ENCODE measurements around the gene C19orf25. TPM values are rescaled to one million over a fixed set of nuclear protein-coding genes. Genes with fewer than 3 reads are reported as not detected.
A peak's percentile ranks its signal among the peaks of the same experiment; 100 is the strongest.

Gene C19orf25
- total and polyA plus RNA-seq, 2 of the 13 experiments (the other 11 are each of a cell fraction or from before 2014, with no cell fraction given): 14.2 to 32.4 TPM

- TF ChIP-seq, protein P1, sequence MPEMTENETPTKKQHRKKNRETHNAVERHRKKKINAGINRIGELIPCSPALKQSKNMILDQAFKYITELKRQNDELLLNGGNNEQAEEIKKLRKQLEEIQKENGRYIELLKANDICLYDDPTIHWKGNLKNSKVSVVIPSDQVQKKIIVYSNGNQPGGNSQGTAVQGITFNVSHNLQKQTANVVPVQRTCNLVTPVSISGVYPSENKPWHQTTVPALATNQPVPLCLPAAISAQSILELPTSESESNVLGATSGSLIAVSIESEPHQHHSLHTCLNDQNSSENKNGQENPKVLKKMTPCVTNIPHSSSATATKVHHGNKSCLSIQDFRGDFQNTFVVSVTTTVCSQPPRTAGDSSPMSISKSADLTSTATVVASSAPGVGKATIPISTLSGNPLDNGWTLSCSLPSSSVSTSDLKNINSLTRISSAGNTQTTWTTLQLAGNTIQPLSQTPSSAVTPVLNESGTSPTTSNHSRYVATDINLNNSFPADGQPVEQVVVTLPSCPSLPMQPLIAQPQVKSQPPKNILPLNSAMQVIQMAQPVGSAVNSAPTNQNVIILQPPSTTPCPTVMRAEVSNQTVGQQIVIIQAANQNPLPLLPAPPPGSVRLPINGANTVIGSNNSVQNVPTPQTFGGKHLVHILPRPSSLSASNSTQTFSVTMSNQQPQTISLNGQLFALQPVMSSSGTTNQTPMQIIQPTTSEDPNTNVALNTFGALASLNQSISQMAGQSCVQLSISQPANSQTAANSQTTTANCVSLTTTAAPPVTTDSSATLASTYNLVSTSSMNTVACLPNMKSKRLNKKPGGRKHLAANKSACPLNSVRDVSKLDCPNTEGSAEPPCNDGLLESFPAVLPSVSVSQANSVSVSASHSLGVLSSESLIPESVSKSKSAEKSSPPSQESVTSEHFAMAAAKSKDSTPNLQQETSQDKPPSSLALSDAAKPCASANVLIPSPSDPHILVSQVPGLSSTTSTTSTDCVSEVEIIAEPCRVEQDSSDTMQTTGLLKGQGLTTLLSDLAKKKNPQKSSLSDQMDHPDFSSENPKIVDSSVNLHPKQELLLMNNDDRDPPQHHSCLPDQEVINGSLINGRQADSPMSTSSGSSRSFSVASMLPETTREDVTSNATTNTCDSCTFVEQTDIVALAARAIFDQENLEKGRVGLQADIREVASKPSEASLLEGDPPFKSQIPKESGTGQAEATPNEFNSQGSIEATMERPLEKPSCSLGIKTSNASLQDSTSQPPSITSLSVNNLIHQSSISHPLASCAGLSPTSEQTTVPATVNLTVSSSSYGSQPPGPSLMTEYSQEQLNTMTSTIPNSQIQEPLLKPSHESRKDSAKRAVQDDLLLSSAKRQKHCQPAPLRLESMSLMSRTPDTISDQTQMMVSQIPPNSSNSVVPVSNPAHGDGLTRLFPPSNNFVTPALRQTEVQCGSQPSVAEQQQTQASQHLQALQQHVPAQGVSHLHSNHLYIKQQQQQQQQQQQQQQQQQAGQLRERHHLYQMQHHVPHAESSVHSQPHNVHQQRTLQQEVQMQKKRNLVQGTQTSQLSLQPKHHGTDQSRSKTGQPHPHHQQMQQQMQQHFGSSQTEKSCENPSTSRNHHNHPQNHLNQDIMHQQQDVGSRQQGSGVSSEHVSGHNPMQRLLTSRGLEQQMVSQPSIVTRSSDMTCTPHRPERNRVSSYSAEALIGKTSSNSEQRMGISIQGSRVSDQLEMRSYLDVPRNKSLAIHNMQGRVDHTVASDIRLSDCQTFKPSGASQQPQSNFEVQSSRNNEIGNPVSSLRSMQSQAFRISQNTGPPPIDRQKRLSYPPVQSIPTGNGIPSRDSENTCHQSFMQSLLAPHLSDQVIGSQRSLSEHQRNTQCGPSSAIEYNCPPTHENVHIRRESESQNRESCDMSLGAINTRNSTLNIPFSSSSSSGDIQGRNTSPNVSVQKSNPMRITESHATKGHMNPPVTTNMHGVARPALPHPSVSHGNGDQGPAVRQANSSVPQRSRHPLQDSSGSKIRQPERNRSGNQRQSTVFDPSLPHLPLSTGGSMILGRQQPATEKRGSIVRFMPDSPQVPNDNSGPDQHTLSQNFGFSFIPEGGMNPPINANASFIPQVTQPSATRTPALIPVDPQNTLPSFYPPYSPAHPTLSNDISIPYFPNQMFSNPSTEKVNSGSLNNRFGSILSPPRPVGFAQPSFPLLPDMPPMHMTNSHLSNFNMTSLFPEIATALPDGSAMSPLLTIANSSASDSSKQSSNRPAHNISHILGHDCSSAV (CRISPR knock-in tag; IDR thresholded peaks at IDR 0.05; ENCODE audit: borderline replicate concordance): 0 out of 2 replicates have a peak, but pooled peaks have one; percentile 93
- TF ChIP-seq ZNF549 (CRISPR knock-in tag; IDR thresholded peaks at IDR 0.05) (peak; percentile 89; the same call in 1 of the 2 replicates), GABPB1 (CRISPR knock-in tag; IDR thresholded peaks at IDR 0.05) (peak; percentile 99), BRD4 (CRISPR knock-in tag; IDR thresholded peaks at IDR 0.05) (peak; percentile 96), SOX6 (IDR thresholded peaks at IDR 0.05) (no peak), SOX6 (CRISPR knock-in tag; IDR thresholded peaks at IDR 0.05) (peak; percentile 87), NFYC (CRISPR knock-in tag; IDR thresholded peaks at IDR 0.05) (peak; percentile 54; the same call in 1 of the 2 replicates), RFX5 (IDR thresholded peaks at IDR 0.05; ENCODE audit: low read depth, low read length) (peak; percentile 38; the same call in 1 of the 2 replicates), REXO4 (CRISPR knock-in tag; IDR thresholded peaks at IDR 0.05; ENCODE audit: borderline replicate concordance) (peak; percentile 63; the same call in 1 of the 2 replicates), SYNCRIP (IDR thresholded peaks at IDR 0.05; ENCODE audit: insufficient read depth, low read depth, low read length) (no peak), KDM5B (CRISPR knock-in tag; IDR thresholded peaks at IDR 0.05; ENCODE audit: borderline replicate concordance) (peak; percentile 99), HOXA3 (CRISPR knock-in tag; IDR thresholded peaks at IDR 0.05) (peak; percentile 97), RARG (CRISPR knock-in tag; IDR thresholded peaks at IDR 0.05; ENCODE audit: low read depth) (no peak), ZNF800 (CRISPR knock-in tag; IDR thresholded peaks at IDR 0.05) (peak; percentile 84)
- TF ChIP-seq, protein P2, sequence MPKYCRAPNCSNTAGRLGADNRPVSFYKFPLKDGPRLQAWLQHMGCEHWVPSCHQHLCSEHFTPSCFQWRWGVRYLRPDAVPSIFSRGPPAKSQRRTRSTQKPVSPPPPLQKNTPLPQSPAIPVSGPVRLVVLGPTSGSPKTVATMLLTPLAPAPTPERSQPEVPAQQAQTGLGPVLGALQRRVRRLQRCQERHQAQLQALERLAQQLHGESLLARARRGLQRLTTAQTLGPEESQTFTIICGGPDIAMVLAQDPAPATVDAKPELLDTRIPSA (CRISPR knock-in tag; IDR thresholded peaks at IDR 0.05; ENCODE audit: borderline replicate concordance): peak; percentile 78; the same call in 1 of the 2 replicates
- TF ChIP-seq, protein P3, sequence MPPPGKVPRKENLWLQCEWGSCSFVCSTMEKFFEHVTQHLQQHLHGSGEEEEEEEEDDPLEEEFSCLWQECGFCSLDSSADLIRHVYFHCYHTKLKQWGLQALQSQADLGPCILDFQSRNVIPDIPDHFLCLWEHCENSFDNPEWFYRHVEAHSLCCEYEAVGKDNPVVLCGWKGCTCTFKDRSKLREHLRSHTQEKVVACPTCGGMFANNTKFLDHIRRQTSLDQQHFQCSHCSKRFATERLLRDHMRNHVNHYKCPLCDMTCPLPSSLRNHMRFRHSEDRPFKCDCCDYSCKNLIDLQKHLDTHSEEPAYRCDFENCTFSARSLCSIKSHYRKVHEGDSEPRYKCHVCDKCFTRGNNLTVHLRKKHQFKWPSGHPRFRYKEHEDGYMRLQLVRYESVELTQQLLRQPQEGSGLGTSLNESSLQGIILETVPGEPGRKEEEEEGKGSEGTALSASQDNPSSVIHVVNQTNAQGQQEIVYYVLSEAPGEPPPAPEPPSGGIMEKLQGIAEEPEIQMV (CRISPR knock-in tag; IDR thresholded peaks at IDR 0.05; ENCODE audit: low read depth): peak; percentile 97
Observed at GRCh38 chr19:1438035-1438932, 40.7 kb downstream of the C19orf25 start, which contains the start of gene RPS15 (continued).
